Measurements from ENCODE around the gene DAGLA. TPM values are rescaled to one million over a fixed set of nuclear protein-coding genes. Genes with fewer than 3 reads are reported as not detected.

Gene DAGLA
- total and polyA plus RNA-seq, 2 donors (not counting 3 experiments of a cell fraction or from before 2014, with no cell fraction given) = 2.5 to 4.7 TPM

GRCh38 chr11:61652135-61652534 is 28.1 kb upstream of the DAGLA start:
- DNase-seq (ENCODE audit: low read depth, low spot score) = no peak

More at GRCh38 chr11:61652135-61652534, 28.1 kb upstream of the DAGLA start:
- Histone ChIP-seq H3K27ac (ENCODE audit: insufficient read depth, low read depth, low read length) (no peak overlapping the region), H2AFZ (ENCODE audit: low read depth, low read length) (no peak overlapping the region), H4K20me1 (replicated peaks; ENCODE audit: control insufficient read depth, extremely low read depth, insufficient read depth, low read length) (no peaks in the 10 kb centered on the region), H3K36me3 (ENCODE audit: control insufficient read depth in 2 of 2, extremely low read depth in 1 of 2, insufficient read depth in 2 of 2, low read length in 2 of 2) (no peaks in the 10 kb centered on the region), H3K9me3 (replicated peaks; ENCODE audit: control insufficient read depth, insufficient read depth, low read length) (no peaks in the 10 kb centered on the region), H3K4me2 (ENCODE audit: insufficient read depth, low read length) (no peak overlapping the region), H3K4me1 (ENCODE audit: control insufficient read depth, extremely low read depth, insufficient read depth, low read length) (no peaks in the 10 kb centered on the region), H3K4me3 (replicated peaks in 1 of 3; ENCODE audit: insufficient read depth in 1 of 3, low read depth in 1 of 3, low read length in 3 of 3) (no peak overlapping the region), H3K9ac (replicated peaks; ENCODE audit: extremely low read depth, insufficient read depth, low read length) (no peak overlapping the region), H3K79me2 (ENCODE audit: control insufficient read depth, insufficient read depth, low read length) (no peaks in the 10 kb centered on the region), H3K27me3 (ENCODE audit: control insufficient read depth in 2 of 2, insufficient read depth in 2 of 2, low read length in 2 of 2) (no peaks in the 10 kb centered on the region), H3K9me1 (replicated peaks; ENCODE audit: control insufficient read depth, extremely low read depth, insufficient read depth, low read length) (no peaks in the 10 kb centered on the region)
- CTCF ChIA-PET = interaction anchor here (1.4 kb wide), 1 partner anchor 14 kb away, joined by 6 read pairs; no protein-coding TSS in a partner anchor
- POLR2A ChIA-PET = no interaction called here
- BruUV-seq (replicated peaks) = no TSS peak
- no peak for FAIRE-seq
- dilution Hi-C loops (cut with MboI; ENCODE audit: extremely low pct_ligation_motif_present, low sequenced_read_pairs) (no loop called here), intact Hi-C loops (cut with micrococcal nuclease) (no loop called here)
- TF ChIP-seq GATA2 (IDR thresholded peaks at IDR 0.05; ENCODE audit: insufficient read depth, insufficient read length, low read depth, low read length) = no peak
- TF ChIP-seq POLR2AphosphoS5 (IDR thresholded peaks at IDR 0.05; ENCODE audit: insufficient read depth, low read depth, low read length) = no peak
- TF ChIP-seq MYC (IDR thresholded peaks at IDR 0.05; ENCODE audit: low read depth, low read length) = no peak
- TF ChIP-seq POLR2A (IDR thresholded peaks at IDR 0.05; ENCODE audit: low read depth, low read length) = no peak
- no peak for TF ChIP-seq JUN (IDR thresholded peaks at IDR 0.05; ENCODE audit: borderline replicate concordance, insufficient read depth, insufficient read length, low read depth)
- no peak for TF ChIP-seq FOS (IDR thresholded peaks at IDR 0.05; ENCODE audit: borderline replicate concordance, insufficient read depth, low read length)
- no peak for TF ChIP-seq EZH2 (IDR thresholded peaks at IDR 0.05; ENCODE audit: borderline replicate concordance, low read depth, low read length, severe bottlenecking)
- TF ChIP-seq MAX (IDR thresholded peaks at IDR 0.05; ENCODE audit: insufficient read depth, insufficient read length) = no peak
- TF ChIP-seq, protein P1, sequence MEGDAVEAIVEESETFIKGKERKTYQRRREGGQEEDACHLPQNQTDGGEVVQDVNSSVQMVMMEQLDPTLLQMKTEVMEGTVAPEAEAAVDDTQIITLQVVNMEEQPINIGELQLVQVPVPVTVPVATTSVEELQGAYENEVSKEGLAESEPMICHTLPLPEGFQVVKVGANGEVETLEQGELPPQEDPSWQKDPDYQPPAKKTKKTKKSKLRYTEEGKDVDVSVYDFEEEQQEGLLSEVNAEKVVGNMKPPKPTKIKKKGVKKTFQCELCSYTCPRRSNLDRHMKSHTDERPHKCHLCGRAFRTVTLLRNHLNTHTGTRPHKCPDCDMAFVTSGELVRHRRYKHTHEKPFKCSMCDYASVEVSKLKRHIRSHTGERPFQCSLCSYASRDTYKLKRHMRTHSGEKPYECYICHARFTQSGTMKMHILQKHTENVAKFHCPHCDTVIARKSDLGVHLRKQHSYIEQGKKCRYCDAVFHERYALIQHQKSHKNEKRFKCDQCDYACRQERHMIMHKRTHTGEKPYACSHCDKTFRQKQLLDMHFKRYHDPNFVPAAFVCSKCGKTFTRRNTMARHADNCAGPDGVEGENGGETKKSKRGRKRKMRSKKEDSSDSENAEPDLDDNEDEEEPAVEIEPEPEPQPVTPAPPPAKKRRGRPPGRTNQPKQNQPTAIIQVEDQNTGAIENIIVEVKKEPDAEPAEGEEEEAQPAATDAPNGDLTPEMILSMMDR (IDR thresholded peaks at IDR 0.05; ENCODE audit: extremely low read depth in 1 of 2, insufficient read depth in 1 of 2, low read depth in 1 of 2, low read length in 2 of 2) = no peak

Measured in endothelial cell of umbilical vein (primary cell).